Endodermal cell (in vitro differentiated cells): ENCODE measurements around the gene ARHGAP11B.
"Not testable (repeated sequence)": the region's sequence is repeated elsewhere in the genome, so short reads cannot be mapped to it uniquely, and the experiment has no call there.

ENCODE experiments used
- DNase-seq: peaks from one replicate; pipeline ENCODE4 v3.0.0-alpha.2; 2017
- H3K27ac ChIP-seq: 2 replicates; pipeline ENCODE4 v1.5.1; 2013; ENCODE audit warnings: mild to moderate bottlenecking, low read depth, low read length, moderate library complexity
- H3K27me3 ChIP-seq: 2 replicates; pipeline ENCODE4 v1.6.1; 2013; ENCODE audit warnings: mild to moderate bottlenecking, low read length, moderate library complexity; ENCODE audit not compliant: insufficient read depth, control insufficient read depth, poor library complexity, severe bottlenecking
- H3K36me3 ChIP-seq: 2 replicates; pipeline ENCODE4 v1.7.0; 2013; ENCODE audit warnings: mild to moderate bottlenecking, low read length, moderate library complexity; ENCODE audit not compliant: control insufficient read depth, insufficient read depth
- H3K4me1 ChIP-seq: one replicate; pipeline ENCODE4 v1.7.0; 2013; ENCODE audit warnings: low read length; ENCODE audit not compliant: control insufficient read depth, insufficient read depth
- H3K4me3 ChIP-seq: 2 replicates; pipeline ENCODE4 v1.5.1; 2013; ENCODE audit warnings: mild to moderate bottlenecking, low read length, moderate library complexity
- H3K9ac ChIP-seq: 2 replicates; pipeline ENCODE4 v1.6.1; 2013; ENCODE audit warnings: mild to moderate bottlenecking, low read length, moderate library complexity; ENCODE audit not compliant: poor library complexity, severe bottlenecking; ENCODE audit errors: extremely low read depth
- H3K9me3 ChIP-seq: 2 replicates; pipeline ENCODE4 v1.6.1; 2013; ENCODE audit warnings: mild to moderate bottlenecking, low read length, moderate library complexity; ENCODE audit not compliant: control insufficient read depth
- H3K27ac Mint-ChIP-seq: 2 replicates; pipeline ENCODE4 v1.8.0; 2020; ENCODE audit warnings: mixed read lengths
- H3K27me3 Mint-ChIP-seq: 2 replicates; pipeline ENCODE4 v1.8.0; 2021; ENCODE audit warnings: mild to moderate bottlenecking, mixed read lengths; ENCODE audit not compliant: insufficient read depth
- H3K36me3 Mint-ChIP-seq: 2 replicates; pipeline ENCODE4 v1.8.0; 2020; ENCODE audit warnings: low read depth, mixed read lengths
- H3K4me1 Mint-ChIP-seq: 2 replicates; pipeline ENCODE4 v1.8.0; 2020; ENCODE audit warnings: mixed read lengths
- H3K4me3 Mint-ChIP-seq: 2 replicates; pipeline ENCODE4 v1.8.0; 2020; ENCODE audit warnings: mild to moderate bottlenecking, moderate library complexity, mixed read lengths
- H3K9me3 Mint-ChIP-seq: 2 replicates; pipeline ENCODE4 v1.8.0; 2020; ENCODE audit warnings: mild to moderate bottlenecking, mixed read lengths
- WGBS, 2 experiments: methylation state at CpG; one replicate each; pipeline versions ENCODE4 v1.1.5 to v1.1.7; 2013; ENCODE audit warnings: missing lambda C conversion rate in 2 of 2, mixed read lengths in 1 of 2; ENCODE audit not compliant: insufficient coverage in 1 of 2, insufficient read length in 1 of 2; 5-methylcytosine and 5-hydroxymethylcytosine counted together
- long read RNA-seq, 4 experiments: library from polyadenylated mRNA in 2 of 4; library from RNA in 1 of 4; library from capped mRNA in 1 of 4; stranded (forward) in 3 of 4; unstranded in 1 of 4; transcript quantifications; one replicate each; pipeline ENCODE4 v2.0.0, GENCODE V29; 2020 to 2021; ENCODE audit warnings: inconsistent platforms in 1 of 4
- TF ChIP-seq, protein P1 (sequence below): fragments of 200-600 bp; sonication (generic); conservative IDR thresholded peaks from 2 replicates; pipeline ENCODE4 v1.5.0; 2021; ENCODE audit warnings: antibody characterized with exemption, mild to moderate bottlenecking

Gene ARHGAP11B
- long read RNA-seq, experiment 1: 0 reads
- long read RNA-seq, experiment 2: 0 reads
- long read RNA-seq, experiment 3, partial matches to known transcripts: 10 of 14 reads
- long read RNA-seq, experiment 3, other reads (novel, unspliced or antisense): 4 of 14 reads
- long read RNA-seq, experiment 4, partial matches to known transcripts: 8 of 12 reads
- long read RNA-seq, experiment 4, other reads (novel, unspliced or antisense): 4 of 12 reads

GRCh38 chr15:30625436-30626193, at the start of gene ARHGAP11B:
Gene ARHGAP11B (plus strand): TSS chr15:30626128.
- Histone ChIP-seq H3K27ac (peak within 1 kb of the TSS; percentile 84), H3K4me3 (peak within 1 kb of the TSS; percentile 91), H3K9ac (peak within 1 kb of the TSS; percentile 56)
- WGBS, 2 experiments: 0% methylated on average over 8 to 32 of the region's 35 CpGs
- not testable (repeated sequence) for H3K36me3 Mint-ChIP-seq, H3K4me1 Mint-ChIP-seq, H3K4me1 ChIP-seq, H3K36me3 ChIP-seq, H3K27me3 ChIP-seq, H3K9me3 ChIP-seq, H3K27me3 Mint-ChIP-seq, H3K9me3 Mint-ChIP-seq
- peak; percentile 97 for DNase-seq
- H3K27ac Mint-ChIP-seq: peak within 1 kb of the TSS; percentile 94
- H3K4me3 Mint-ChIP-seq: peak within 1 kb of the TSS; percentile 92

DNA sequence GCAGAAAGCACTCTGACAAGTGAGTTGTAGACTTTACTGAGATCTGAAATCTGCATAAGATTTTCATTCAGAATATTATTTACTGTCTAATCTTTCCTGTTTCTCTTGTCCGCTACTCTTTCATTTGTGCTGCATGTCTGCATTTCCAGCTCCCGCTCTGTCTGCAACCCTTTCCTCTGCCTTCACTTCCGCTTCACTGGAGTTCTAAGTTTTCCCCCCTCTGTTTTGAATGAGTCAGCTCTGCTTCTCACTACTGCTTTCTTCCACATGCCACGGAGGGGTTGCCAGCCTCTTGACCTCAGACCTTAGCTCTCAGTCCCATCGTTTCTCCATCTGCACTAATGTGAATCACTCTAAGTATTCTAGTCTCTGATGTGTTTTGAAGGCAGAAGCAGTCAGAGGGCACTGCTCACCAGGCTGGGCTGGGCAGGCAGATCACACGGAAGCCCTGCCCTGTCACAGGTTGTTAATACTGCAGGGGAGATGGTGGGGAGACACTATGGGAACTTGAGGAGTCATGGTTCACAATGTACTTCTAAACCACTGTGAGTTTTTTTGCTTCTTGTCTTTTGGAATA, 46.4 kb upstream of the ARHGAP11B start:
- H3K36me3 ChIP-seq, DNase-seq, H3K4me3 ChIP-seq, H3K36me3 Mint-ChIP-seq, H3K27ac Mint-ChIP-seq, H3K27me3 Mint-ChIP-seq, H3K27me3 ChIP-seq, H3K4me3 Mint-ChIP-seq, H3K9me3 Mint-ChIP-seq, H3K4me1 ChIP-seq, H3K4me1 Mint-ChIP-seq, H3K9ac ChIP-seq, H3K27ac ChIP-seq, H3K9me3 ChIP-seq: not testable (repeated sequence)
- no CpG with 5 or more reads among the region's 6 CpGs for WGBS, 2 experiments

GRCh38 chr15:30580716-30581115, 45.2 kb upstream of the ARHGAP11B start:
- not testable (repeated sequence) for H3K9me3 ChIP-seq, H3K27ac ChIP-seq, H3K36me3 ChIP-seq, H3K27me3 ChIP-seq, H3K36me3 Mint-ChIP-seq, H3K9me3 Mint-ChIP-seq, H3K27ac Mint-ChIP-seq, DNase-seq, H3K4me1 Mint-ChIP-seq, H3K4me1 ChIP-seq, H3K4me3 ChIP-seq, H3K9ac ChIP-seq, H3K4me3 Mint-ChIP-seq, H3K27me3 Mint-ChIP-seq
- no CpG with 5 or more reads among the region's 4 CpGs for WGBS, 2 experiments

- not testable (repeated sequence) for H3K27me3 Mint-ChIP-seq, H3K4me3 ChIP-seq, DNase-seq, H3K27me3 ChIP-seq, H3K9ac ChIP-seq, H3K27ac ChIP-seq, H3K4me3 Mint-ChIP-seq, H3K9me3 Mint-ChIP-seq, H3K9me3 ChIP-seq, H3K36me3 ChIP-seq, H3K36me3 Mint-ChIP-seq, H3K27ac Mint-ChIP-seq, H3K4me1 ChIP-seq, H3K4me1 Mint-ChIP-seq
- TF ChIP-seq, protein P1, sequence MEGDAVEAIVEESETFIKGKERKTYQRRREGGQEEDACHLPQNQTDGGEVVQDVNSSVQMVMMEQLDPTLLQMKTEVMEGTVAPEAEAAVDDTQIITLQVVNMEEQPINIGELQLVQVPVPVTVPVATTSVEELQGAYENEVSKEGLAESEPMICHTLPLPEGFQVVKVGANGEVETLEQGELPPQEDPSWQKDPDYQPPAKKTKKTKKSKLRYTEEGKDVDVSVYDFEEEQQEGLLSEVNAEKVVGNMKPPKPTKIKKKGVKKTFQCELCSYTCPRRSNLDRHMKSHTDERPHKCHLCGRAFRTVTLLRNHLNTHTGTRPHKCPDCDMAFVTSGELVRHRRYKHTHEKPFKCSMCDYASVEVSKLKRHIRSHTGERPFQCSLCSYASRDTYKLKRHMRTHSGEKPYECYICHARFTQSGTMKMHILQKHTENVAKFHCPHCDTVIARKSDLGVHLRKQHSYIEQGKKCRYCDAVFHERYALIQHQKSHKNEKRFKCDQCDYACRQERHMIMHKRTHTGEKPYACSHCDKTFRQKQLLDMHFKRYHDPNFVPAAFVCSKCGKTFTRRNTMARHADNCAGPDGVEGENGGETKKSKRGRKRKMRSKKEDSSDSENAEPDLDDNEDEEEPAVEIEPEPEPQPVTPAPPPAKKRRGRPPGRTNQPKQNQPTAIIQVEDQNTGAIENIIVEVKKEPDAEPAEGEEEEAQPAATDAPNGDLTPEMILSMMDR: peak; percentile 48
- 47% methylated on average over 2 of the region's 2 CpGs; no CpG with 5 or more reads in 1 of the 2 experiments for WGBS, 2 experiments
Measured at GRCh38 chr15:30598953-30599352, 27.0 kb upstream of the ARHGAP11B start.

DNA sequence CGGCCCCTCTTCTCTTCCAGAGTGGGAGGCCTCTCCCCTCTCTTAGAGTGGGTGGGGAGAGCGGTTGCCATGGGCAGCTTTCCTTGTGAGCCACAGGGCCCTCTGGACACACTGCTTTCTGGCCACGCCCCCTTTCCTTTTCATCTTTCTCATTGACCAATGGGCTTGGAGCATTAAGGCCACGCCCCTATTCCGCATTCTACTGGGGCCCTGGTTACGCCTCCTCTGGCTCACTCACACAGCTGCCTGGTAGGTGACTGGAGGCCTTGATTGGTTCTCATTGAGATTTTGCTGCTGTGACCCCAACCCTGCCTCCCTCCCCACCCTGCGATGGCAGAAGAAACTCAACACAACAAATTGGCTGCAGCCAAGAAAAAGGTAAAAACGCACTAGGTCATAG, 22.1 kb upstream of the ARHGAP11B start, which contains the start of gene GOLGA8H:
TSS of gene GOLGA8H (plus strand) at position 233 of the 400 bp plus-strand sequence. CDS start at position 331, 98 bp downstream.
- peak; percentile 49 for DNase-seq
- not testable (repeated sequence) for H3K27me3 ChIP-seq, H3K27ac ChIP-seq, H3K36me3 Mint-ChIP-seq, H3K4me3 ChIP-seq, H3K9me3 ChIP-seq, H3K4me1 Mint-ChIP-seq, H3K9ac ChIP-seq, H3K9me3 Mint-ChIP-seq, H3K27me3 Mint-ChIP-seq, H3K4me3 Mint-ChIP-seq, H3K27ac Mint-ChIP-seq, H3K4me1 ChIP-seq, H3K36me3 ChIP-seq
- 79 to 100% methylated on average over 1 to 6 of the region's 8 CpGs for WGBS, 2 experiments

GRCh38 chr15:30612271-30612670, 13.7 kb upstream of the ARHGAP11B start:
- not testable (repeated sequence) for H3K36me3 Mint-ChIP-seq, H3K9me3 ChIP-seq, H3K9ac ChIP-seq, H3K27me3 Mint-ChIP-seq, H3K9me3 Mint-ChIP-seq, H3K27ac ChIP-seq, H3K36me3 ChIP-seq, H3K4me1 ChIP-seq, H3K27me3 ChIP-seq, H3K4me3 ChIP-seq, H3K27ac Mint-ChIP-seq, DNase-seq, H3K4me1 Mint-ChIP-seq, H3K4me3 Mint-ChIP-seq
- no CpG with 5 or more reads among the region's 6 CpGs for WGBS, 2 experiments
